ENCODE data around the gene ANKRD13A.

DNA sequence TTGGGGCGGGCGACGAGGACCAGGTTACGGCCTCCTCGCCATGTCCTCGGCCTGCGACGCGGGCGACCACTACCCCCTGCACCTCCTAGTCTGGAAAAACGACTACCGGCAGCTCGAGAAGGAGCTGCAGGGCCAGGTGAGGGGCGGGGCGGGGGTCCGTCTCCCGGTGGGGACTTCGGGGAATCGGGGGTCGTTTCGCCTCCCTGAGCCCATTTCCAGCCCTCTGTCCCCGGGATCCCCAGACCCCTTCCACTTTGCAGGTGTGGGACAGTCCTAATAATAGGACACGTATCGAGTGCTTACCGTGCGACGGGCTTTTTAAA is 380 bp downstream of the ANKRD13A start:
- TF ChIP-seq POLR2A (IDR thresholded peaks at IDR 0.05): no peak
- TF ChIP-seq, protein P1, sequence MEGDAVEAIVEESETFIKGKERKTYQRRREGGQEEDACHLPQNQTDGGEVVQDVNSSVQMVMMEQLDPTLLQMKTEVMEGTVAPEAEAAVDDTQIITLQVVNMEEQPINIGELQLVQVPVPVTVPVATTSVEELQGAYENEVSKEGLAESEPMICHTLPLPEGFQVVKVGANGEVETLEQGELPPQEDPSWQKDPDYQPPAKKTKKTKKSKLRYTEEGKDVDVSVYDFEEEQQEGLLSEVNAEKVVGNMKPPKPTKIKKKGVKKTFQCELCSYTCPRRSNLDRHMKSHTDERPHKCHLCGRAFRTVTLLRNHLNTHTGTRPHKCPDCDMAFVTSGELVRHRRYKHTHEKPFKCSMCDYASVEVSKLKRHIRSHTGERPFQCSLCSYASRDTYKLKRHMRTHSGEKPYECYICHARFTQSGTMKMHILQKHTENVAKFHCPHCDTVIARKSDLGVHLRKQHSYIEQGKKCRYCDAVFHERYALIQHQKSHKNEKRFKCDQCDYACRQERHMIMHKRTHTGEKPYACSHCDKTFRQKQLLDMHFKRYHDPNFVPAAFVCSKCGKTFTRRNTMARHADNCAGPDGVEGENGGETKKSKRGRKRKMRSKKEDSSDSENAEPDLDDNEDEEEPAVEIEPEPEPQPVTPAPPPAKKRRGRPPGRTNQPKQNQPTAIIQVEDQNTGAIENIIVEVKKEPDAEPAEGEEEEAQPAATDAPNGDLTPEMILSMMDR (IDR thresholded peaks at IDR 0.05): no peak
